GM23338 (cell line): ENCODE data around the gene STKLD1. TPM values are rescaled to one million over a fixed set of nuclear protein-coding genes. Genes with fewer than 3 reads are reported as not detected.
"Not testable (repeated sequence)": the region's sequence is repeated elsewhere in the genome, so short reads cannot be mapped to it uniquely, and the experiment has no call there.

Experiments used
- ATAC-seq: fragments of 200-7000 bp; cut with Tn5 transposase; 3 replicates; pipeline ENCODE4 v1.9.1; 2020
- DNase-seq: peaks from one replicate; pipeline ENCODE4 v3.0.0-alpha.2; 2015; ENCODE audit warnings: low spot score
- H2AFZ ChIP-seq: fragments of 200-600 bp; sonication (generic); 2 replicates; pipeline ENCODE4 v1.8.0; 2016; ENCODE audit warnings: antibody characterized with exemption, mild to moderate bottlenecking, moderate library complexity
- H3F3A ChIP-seq: fragments of 200-600 bp; sonication (generic); replicated peaks from 2 replicates; pipeline ENCODE4 v1.8.0; 2017; ENCODE audit warnings: antibody characterized with exemption, mixed run types, low read depth
- H3K27ac ChIP-seq: fragments of 200-600 bp; sonication (generic); 2 replicates; pipeline ENCODE4 v1.6.1; 2016; ENCODE audit warnings: low read depth
- H3K27me3 ChIP-seq: fragments of 200-600 bp; sonication (generic); 2 replicates; pipeline ENCODE4 v1.8.0; 2016; ENCODE audit warnings: mild to moderate bottlenecking, mixed run types, moderate library complexity; ENCODE audit not compliant: insufficient read depth
- H3K36me3 ChIP-seq: fragments of 200-600 bp; sonication (generic); 2 replicates; pipeline ENCODE4 v1.8.0; 2016; ENCODE audit warnings: mild to moderate bottlenecking; ENCODE audit not compliant: insufficient read depth
- H3K4me1 ChIP-seq: fragments of 200-600 bp; sonication (generic); 2 replicates; pipeline ENCODE4 v1.8.0; 2016; ENCODE audit warnings: mild to moderate bottlenecking, moderate library complexity; ENCODE audit not compliant: insufficient read depth
- H3K4me2 ChIP-seq: fragments of 200-600 bp; sonication (generic); 2 replicates; pipeline ENCODE4 v1.7.1; 2017; ENCODE audit warnings: mixed run types
- H3K4me3 ChIP-seq: fragments of 200-600 bp; sonication (generic); 2 replicates; pipeline ENCODE4 v1.6.1; 2016; ENCODE audit warnings: mixed run types
- H3K79me2 ChIP-seq: fragments of 200-600 bp; sonication (generic); replicated peaks from 2 replicates; pipeline ENCODE4 v1.8.0; 2017; ENCODE audit warnings: mild to moderate bottlenecking; ENCODE audit not compliant: insufficient read depth
- H3K9me2 ChIP-seq: fragments of 200-600 bp; sonication (generic); 2 replicates; pipeline ENCODE4 v1.8.0; 2017; ENCODE audit not compliant: insufficient read depth
- H4K20me1 ChIP-seq: fragments of 200-600 bp; sonication (generic); replicated peaks from 2 replicates; pipeline ENCODE4 v1.8.0; 2017; ENCODE audit warnings: mild to moderate bottlenecking; ENCODE audit not compliant: insufficient read depth
- H3K27ac Mint-ChIP-seq: 2 replicates; pipeline ENCODE4 v1.8.0; 2020; ENCODE audit warnings: inconsistent platforms, mild to moderate bottlenecking, moderate library complexity, mixed read lengths
- H3K27me3 Mint-ChIP-seq: 3 replicates; pipeline ENCODE4 v1.8.0; 2022; ENCODE audit warnings: low read depth, mild to moderate bottlenecking, moderate library complexity, mixed read lengths, inconsistent platforms; ENCODE audit not compliant: insufficient read depth, poor library complexity
- H3K36me3 Mint-ChIP-seq: 3 replicates; pipeline ENCODE4 v1.8.0; 2021; ENCODE audit warnings: low read depth, mild to moderate bottlenecking, inconsistent platforms, moderate library complexity, mixed read lengths
- H3K4me1 Mint-ChIP-seq: 3 replicates; pipeline ENCODE4 v1.8.0; 2020; ENCODE audit warnings: mild to moderate bottlenecking, inconsistent platforms, mixed read lengths
- H3K4me3 Mint-ChIP-seq: 3 replicates; pipeline ENCODE4 v1.8.0; 2021; ENCODE audit warnings: moderate library complexity, mild to moderate bottlenecking, inconsistent platforms, mixed read lengths
- H3K9me3 Mint-ChIP-seq: 3 replicates; pipeline ENCODE4 v1.8.0; 2020; ENCODE audit warnings: moderate library complexity, mild to moderate bottlenecking, inconsistent platforms, mixed read lengths
- CREB1 ChIP-seq: fragments of 250-450 bp; sonication (Bioruptor Pico); IDR thresholded peaks from 2 replicates; pipeline ENCODE4 v1.5.0; 2020; ENCODE audit warnings: low read depth, mild to moderate bottlenecking, moderate library complexity
- EZH2 ChIP-seq: fragments of 200-600 bp; sonication (generic); IDR thresholded peaks from one replicate; pipeline ENCODE4 v1.8.0; 2017; ENCODE audit warnings: antibody characterized with exemption, mild to moderate bottlenecking, low read depth; ENCODE audit not compliant: unreplicated experiment
- NANOG ChIP-seq: IDR thresholded peaks from 2 replicates; pipeline ENCODE4 v1.6.1; 2016; ENCODE audit warnings: antibody characterized with exemption, borderline replicate concordance
- POLR2AphosphoS5 ChIP-seq: IDR thresholded peaks from 2 replicates; pipeline ENCODE4 v1.6.1; 2016; ENCODE audit warnings: antibody characterized with exemption, low read depth
- ZNF114 ChIP-seq: fragments of 250-450 bp; sonication (Bioruptor Pico); IDR thresholded peaks from 2 replicates; pipeline ENCODE4 v1.5.0; 2020; ENCODE audit warnings: mild to moderate bottlenecking, moderate library complexity
- polyA plus RNA-seq: library from polyadenylated mRNA; unstranded; fragments of >200 nt; fragmentation: Nextera tagmentation; extraction: Ambion mirVana; gene quantifications from 2 replicates; pipeline ENCODE4 v1.2.1, GENCODE V29; 2016
- total RNA-seq: library from RNA; depleted of rRNA; stranded (reverse); fragments of >200 nt; shearing (Covaris generic); gene quantifications from 2 replicates; pipeline ENCODE4 v1.2.3, GENCODE V29; 2014
- TF ChIP-seq, protein P1 (sequence below), 2 experiments: fragments of 200-600 bp in 1 of 2; sonication (generic) in 1 of 2; conservative IDR thresholded peaks; 2 replicates each; pipeline versions ENCODE4 v1.5.1 to v1.6.1; 2016 to 2017; ENCODE audit warnings: antibody characterized with exemption in 2 of 2, low read depth in 2 of 2, mild to moderate bottlenecking in 2 of 2, moderate library complexity in 1 of 2
- TF ChIP-seq, protein P2 (sequence below): IDR thresholded peaks from one replicate; pipeline ENCODE4 v1.6.1; 2018; ENCODE audit warnings: antibody characterized with exemption; ENCODE audit not compliant: unreplicated experiment

Gene STKLD1
- total and polyA plus RNA-seq, 2 experiments from 2014 or later, result 0.57 TPM; not detected in 1

DNA sequence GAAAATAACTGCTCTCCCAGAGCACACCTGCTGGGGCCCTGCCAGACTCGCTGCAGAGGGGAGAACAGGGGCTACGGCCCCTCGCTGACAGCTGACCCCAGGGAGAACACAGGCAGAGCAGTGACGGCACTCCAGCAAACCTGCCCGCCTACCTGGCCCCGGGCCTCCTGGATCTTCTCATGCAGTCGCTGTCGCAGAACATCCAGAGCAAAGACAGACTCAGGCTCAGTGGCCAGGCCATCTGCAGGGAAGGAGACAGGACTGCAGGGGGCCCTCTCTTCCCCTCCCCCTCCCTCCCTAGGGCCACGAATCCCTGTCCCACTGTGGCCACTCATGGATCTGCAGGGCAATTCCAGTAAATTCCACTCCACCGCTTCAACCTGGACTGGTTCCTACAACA lies 42.6 kb upstream of the STKLD1 start:
- Mint-ChIP-seq H3K36me3 (peaks cover 65% of the 10 kb centered on the region), H3K27me3 (peaks cover 24% of the 10 kb centered on the region), H3K27ac (no peak overlapping the region), H3K4me3 (peak overlapping the region; percentile 99; the same call in 1 of the 3 replicates), H3K4me1 (peaks cover 16% of the 10 kb centered on the region), H3K9me3 (peaks cover 6% of the 10 kb centered on the region; the same call in 2 of the 3 replicates)
- Histone ChIP-seq H3K9me2 (no peaks in the 10 kb centered on the region), H3K4me2 (no peak overlapping the region), H4K20me1 (peaks cover 12% of the 10 kb centered on the region; the same call in 1 of the 2 replicates), H3K4me3 (no peak overlapping the region), H3K27me3 (no peaks in the 10 kb centered on the region), H3K4me1 (peaks cover 9% of the 10 kb centered on the region), H3K27ac (no peak overlapping the region), H3K36me3 (peaks cover 10% of the 10 kb centered on the region), H2AFZ (no peak overlapping the region), H3F3A (peaks cover 36% of the 10 kb centered on the region), H3K79me2 (peaks cover 19% of the 10 kb centered on the region)
- ATAC-seq (no peak), DNase-seq (no peak)
- no peak for TF ChIP-seq CREB1 (CRISPR knock-in tag)
- TF ChIP-seq POLR2AphosphoS5, result no peak
- no peak for TF ChIP-seq NANOG
- TF ChIP-seq, protein P1, sequence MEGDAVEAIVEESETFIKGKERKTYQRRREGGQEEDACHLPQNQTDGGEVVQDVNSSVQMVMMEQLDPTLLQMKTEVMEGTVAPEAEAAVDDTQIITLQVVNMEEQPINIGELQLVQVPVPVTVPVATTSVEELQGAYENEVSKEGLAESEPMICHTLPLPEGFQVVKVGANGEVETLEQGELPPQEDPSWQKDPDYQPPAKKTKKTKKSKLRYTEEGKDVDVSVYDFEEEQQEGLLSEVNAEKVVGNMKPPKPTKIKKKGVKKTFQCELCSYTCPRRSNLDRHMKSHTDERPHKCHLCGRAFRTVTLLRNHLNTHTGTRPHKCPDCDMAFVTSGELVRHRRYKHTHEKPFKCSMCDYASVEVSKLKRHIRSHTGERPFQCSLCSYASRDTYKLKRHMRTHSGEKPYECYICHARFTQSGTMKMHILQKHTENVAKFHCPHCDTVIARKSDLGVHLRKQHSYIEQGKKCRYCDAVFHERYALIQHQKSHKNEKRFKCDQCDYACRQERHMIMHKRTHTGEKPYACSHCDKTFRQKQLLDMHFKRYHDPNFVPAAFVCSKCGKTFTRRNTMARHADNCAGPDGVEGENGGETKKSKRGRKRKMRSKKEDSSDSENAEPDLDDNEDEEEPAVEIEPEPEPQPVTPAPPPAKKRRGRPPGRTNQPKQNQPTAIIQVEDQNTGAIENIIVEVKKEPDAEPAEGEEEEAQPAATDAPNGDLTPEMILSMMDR (conservative IDR thresholded peaks at IDR 0.05; ENCODE audit: low read depth in 2 of 2), result 0 out of 4 replicates have a peak, but pooled peaks of 1 of the 2 experiments have one; percentile 0

DNA sequence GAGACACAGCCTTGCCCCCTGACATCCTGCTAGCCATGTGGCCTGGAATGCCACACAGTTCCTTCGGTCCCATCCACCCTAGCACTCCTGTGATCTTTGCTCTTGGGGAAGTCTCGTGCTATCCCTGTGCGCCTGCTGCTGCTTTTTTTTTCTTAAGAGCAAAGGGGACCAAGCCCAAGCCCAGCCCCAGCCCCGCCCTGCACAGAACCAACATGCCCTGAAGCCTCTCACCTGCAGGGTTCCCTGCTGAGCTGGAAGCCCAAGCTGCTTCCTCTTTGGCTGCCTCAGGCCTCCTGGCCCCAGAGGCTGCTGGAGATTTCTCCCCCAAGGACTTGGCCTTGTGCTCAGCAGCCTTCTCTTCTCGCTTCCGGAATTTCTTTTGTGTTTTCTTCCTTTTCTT lies 42.0 kb upstream of the STKLD1 start:
- H3K27ac Mint-ChIP-seq, result no peak overlapping the region

DNA sequence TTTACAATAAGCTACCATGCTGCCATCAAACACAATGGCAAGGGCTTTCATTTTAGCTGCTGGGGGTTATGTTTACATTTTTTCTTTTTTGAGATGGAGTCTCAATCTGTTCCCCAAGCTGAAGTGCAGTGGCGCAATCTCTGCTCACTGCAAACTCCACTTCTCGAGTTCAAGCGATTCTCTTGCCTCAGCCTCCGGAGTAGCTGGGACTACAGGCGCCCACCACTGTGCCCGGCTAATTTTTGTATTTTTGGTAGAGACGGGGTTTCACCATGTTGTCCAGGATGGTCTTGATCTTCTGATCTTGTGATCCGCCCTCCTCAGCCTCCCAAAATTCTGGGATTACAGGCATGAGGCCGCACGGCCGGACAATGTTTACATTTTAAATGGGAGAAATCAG lies 41.3 kb upstream of the STKLD1 start:
- H3K4me1 ChIP-seq, H3K27me3 ChIP-seq, H3K27ac Mint-ChIP-seq, ATAC-seq, H3K9me2 ChIP-seq, H2AFZ ChIP-seq, H3K9me3 Mint-ChIP-seq, DNase-seq: not testable (repeated sequence)
- peaks cover 24% of the 10 kb centered on the region for H3K27me3 Mint-ChIP-seq
- Histone ChIP-seq H3K79me2 (peaks cover 19% of the 10 kb centered on the region), H3K36me3 (peaks cover 18% of the 10 kb centered on the region), H3K4me2 (peak overlapping the region; percentile 97), H4K20me1 (peaks cover 12% of the 10 kb centered on the region), H3K27ac (peak overlapping the region; percentile 52), H3K4me3 (peak overlapping the region; percentile 99), H3F3A (peaks cover 39% of the 10 kb centered on the region)
- peak overlapping the region; percentile 99 for H3K4me3 Mint-ChIP-seq
- peaks cover 69% of the 10 kb centered on the region for H3K36me3 Mint-ChIP-seq
- H3K4me1 Mint-ChIP-seq, result peaks cover 16% of the 10 kb centered on the region

More for the DNA sequence above, 42.0 kb upstream of the STKLD1 start:
- peaks cover 16% of the 10 kb centered on the region for H3K4me1 Mint-ChIP-seq
- Histone ChIP-seq H3K4me1 (peaks cover 9% of the 10 kb centered on the region), H3K36me3 (peaks cover 10% of the 10 kb centered on the region), H3K9me2 (no peaks in the 10 kb centered on the region), H3K27me3 (no peaks in the 10 kb centered on the region), H3K79me2 (peaks cover 19% of the 10 kb centered on the region), H3F3A (peaks cover 36% of the 10 kb centered on the region), H4K20me1 (peaks cover 12% of the 10 kb centered on the region; the same call in 1 of the 2 replicates), H2AFZ (no peak overlapping the region), H3K4me3 (peak overlapping the region; percentile 99), H3K27ac (peak overlapping the region; percentile 52), H3K4me2 (peak overlapping the region; percentile 97; the same call in 1 of the 2 replicates)
- H3K9me3 Mint-ChIP-seq, result peaks cover 4% of the 10 kb centered on the region; the same call in 1 of the 3 replicates
- ATAC-seq, result no peak
- TF ChIP-seq, protein P2, sequence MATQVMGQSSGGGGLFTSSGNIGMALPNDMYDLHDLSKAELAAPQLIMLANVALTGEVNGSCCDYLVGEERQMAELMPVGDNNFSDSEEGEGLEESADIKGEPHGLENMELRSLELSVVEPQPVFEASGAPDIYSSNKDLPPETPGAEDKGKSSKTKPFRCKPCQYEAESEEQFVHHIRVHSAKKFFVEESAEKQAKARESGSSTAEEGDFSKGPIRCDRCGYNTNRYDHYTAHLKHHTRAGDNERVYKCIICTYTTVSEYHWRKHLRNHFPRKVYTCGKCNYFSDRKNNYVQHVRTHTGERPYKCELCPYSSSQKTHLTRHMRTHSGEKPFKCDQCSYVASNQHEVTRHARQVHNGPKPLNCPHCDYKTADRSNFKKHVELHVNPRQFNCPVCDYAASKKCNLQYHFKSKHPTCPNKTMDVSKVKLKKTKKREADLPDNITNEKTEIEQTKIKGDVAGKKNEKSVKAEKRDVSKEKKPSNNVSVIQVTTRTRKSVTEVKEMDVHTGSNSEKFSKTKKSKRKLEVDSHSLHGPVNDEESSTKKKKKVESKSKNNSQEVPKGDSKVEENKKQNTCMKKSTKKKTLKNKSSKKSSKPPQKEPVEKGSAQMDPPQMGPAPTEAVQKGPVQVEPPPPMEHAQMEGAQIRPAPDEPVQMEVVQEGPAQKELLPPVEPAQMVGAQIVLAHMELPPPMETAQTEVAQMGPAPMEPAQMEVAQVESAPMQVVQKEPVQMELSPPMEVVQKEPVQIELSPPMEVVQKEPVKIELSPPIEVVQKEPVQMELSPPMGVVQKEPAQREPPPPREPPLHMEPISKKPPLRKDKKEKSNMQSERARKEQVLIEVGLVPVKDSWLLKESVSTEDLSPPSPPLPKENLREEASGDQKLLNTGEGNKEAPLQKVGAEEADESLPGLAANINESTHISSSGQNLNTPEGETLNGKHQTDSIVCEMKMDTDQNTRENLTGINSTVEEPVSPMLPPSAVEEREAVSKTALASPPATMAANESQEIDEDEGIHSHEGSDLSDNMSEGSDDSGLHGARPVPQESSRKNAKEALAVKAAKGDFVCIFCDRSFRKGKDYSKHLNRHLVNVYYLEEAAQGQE, result no peak
- TF ChIP-seq ZNF114 (CRISPR knock-in tag), result no peak
- TF ChIP-seq NANOG, result no peak
- no peak for TF ChIP-seq EZH2
- H3K4me3 Mint-ChIP-seq, result peak overlapping the region; percentile 99
- H3K36me3 Mint-ChIP-seq, result peaks cover 65% of the 10 kb centered on the region
- DNase-seq, result peak; percentile 40
- peaks cover 24% of the 10 kb centered on the region for H3K27me3 Mint-ChIP-seq
